ENCODE measurements around the gene MPRIP. TPM values are rescaled to one million over a fixed set of nuclear protein-coding genes. Genes with fewer than 3 reads are reported as not detected.

Gene MPRIP
- total RNA-seq, 1 donor from 2014 or later, result 863 TPM

DNA sequence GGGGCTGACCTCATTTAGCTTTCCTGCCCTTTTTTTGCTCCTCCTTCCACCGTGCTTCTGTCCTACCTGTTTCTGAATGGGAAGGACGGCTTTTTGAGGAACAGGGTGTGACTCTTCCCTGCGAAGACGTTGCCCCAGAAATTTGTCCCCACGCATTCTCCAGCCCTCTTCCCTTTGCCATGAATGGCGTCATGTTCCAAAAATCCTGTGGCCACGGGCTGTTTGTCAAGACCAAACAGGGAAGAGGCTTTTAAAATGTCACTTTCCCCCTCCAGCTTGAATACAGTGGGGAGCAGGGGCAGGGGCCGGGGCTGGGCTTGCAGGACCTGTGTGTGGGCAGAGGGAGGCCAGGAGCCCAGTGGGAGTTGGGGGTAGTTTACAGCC is 13.9 kb downstream of the MPRIP start:
- Mint-ChIP-seq H3K27me3 (ENCODE audit: unreplicated experiment) (no peaks in the 10 kb centered on the region), H3K9me3 (ENCODE audit: unreplicated experiment) (peaks cover 7% of the 10 kb centered on the region), H3K4me3 (ENCODE audit: unreplicated experiment) (no peak overlapping the region), H3K27ac (ENCODE audit: unreplicated experiment) (peak overlapping the region; percentile 85), H3K36me3 (ENCODE audit: unreplicated experiment) (no peaks in the 10 kb centered on the region), H3K4me1 (ENCODE audit: low read depth, unreplicated experiment) (peaks cover 74% of the 10 kb centered on the region)
- TF ChIP-seq, protein P1, sequence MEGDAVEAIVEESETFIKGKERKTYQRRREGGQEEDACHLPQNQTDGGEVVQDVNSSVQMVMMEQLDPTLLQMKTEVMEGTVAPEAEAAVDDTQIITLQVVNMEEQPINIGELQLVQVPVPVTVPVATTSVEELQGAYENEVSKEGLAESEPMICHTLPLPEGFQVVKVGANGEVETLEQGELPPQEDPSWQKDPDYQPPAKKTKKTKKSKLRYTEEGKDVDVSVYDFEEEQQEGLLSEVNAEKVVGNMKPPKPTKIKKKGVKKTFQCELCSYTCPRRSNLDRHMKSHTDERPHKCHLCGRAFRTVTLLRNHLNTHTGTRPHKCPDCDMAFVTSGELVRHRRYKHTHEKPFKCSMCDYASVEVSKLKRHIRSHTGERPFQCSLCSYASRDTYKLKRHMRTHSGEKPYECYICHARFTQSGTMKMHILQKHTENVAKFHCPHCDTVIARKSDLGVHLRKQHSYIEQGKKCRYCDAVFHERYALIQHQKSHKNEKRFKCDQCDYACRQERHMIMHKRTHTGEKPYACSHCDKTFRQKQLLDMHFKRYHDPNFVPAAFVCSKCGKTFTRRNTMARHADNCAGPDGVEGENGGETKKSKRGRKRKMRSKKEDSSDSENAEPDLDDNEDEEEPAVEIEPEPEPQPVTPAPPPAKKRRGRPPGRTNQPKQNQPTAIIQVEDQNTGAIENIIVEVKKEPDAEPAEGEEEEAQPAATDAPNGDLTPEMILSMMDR (IDR thresholded peaks at IDR 0.05; ENCODE audit: partially characterized antibody, unreplicated experiment), result no peak
- DNase-seq, result peak; percentile 15

DNA sequence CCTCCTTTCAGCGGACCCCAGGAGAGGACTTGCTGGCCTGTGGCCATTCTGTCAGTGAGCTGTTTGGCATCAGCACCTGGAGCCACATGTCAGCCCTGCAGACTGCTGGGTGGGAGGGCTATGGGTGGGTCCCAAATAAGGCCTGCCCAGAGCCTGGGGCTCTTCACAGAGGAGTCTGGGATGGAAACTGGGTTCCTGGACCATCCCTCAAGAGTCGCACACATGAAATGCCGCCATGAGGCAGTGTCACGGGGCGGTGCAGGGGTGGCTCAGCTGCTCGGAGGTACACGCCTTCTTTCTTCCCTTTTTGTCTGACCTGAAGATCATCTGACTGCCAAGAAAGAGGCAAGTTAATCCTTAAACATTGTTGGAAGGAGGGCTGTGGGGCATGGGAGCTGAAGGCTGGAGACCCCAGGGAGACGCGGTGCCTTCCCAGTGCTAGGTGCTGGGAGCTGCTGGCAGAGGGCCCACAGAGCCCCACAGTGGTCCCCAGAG is 14.8 kb downstream of the MPRIP start:
- peak; percentile 19 for DNase-seq
- TF ChIP-seq, protein P1 (IDR thresholded peaks at IDR 0.05; ENCODE audit: partially characterized antibody, unreplicated experiment), result no peak
- peaks cover 7% of the 10 kb centered on the region for H3K9me3 Mint-ChIP-seq (ENCODE audit: unreplicated experiment)
- peak overlapping the region; percentile 64 for H3K27ac Mint-ChIP-seq (ENCODE audit: unreplicated experiment)
- H3K27me3 Mint-ChIP-seq (ENCODE audit: unreplicated experiment), result peaks cover under 1% of the 10 kb centered on the region
- H3K36me3 Mint-ChIP-seq (ENCODE audit: unreplicated experiment), result no peaks in the 10 kb centered on the region
- peaks cover 68% of the 10 kb centered on the region for H3K4me1 Mint-ChIP-seq (ENCODE audit: low read depth, unreplicated experiment)
- peak overlapping the region; percentile 71 for H3K4me3 Mint-ChIP-seq (ENCODE audit: unreplicated experiment)

DNA sequence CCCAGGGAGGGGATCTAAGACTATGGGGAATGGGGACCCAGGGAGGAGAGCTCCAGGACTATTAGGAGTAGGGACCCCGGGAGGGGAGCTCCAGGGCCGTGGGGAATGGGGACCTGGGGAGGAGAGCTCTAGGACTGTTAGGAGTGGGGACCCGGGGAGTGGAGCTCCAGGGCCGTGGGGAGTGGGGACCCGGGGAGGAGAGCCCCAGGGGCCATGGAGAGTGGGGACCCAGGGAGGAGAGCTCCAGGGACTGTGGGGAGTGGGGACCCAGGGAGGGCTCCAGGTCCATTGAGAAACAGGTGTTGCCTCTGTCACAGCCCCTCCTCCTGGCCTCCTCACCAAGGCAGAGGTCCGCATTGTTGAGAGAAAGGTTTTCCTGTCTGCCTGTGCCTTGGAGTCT is 16.0 kb downstream of the MPRIP start:
- Mint-ChIP-seq H3K4me1 (ENCODE audit: low read depth, unreplicated experiment) (peaks cover 71% of the 10 kb centered on the region), H3K27ac (ENCODE audit: unreplicated experiment) (peak overlapping the region; percentile 72), H3K36me3 (ENCODE audit: unreplicated experiment) (no peaks in the 10 kb centered on the region), H3K27me3 (ENCODE audit: unreplicated experiment) (peaks cover 8% of the 10 kb centered on the region), H3K4me3 (ENCODE audit: unreplicated experiment) (no peak overlapping the region), H3K9me3 (ENCODE audit: unreplicated experiment) (peaks cover 7% of the 10 kb centered on the region)
- DNase-seq, result peak; percentile 12
- TF ChIP-seq, protein P1 (IDR thresholded peaks at IDR 0.05; ENCODE audit: partially characterized antibody, unreplicated experiment), result no peak

DNA sequence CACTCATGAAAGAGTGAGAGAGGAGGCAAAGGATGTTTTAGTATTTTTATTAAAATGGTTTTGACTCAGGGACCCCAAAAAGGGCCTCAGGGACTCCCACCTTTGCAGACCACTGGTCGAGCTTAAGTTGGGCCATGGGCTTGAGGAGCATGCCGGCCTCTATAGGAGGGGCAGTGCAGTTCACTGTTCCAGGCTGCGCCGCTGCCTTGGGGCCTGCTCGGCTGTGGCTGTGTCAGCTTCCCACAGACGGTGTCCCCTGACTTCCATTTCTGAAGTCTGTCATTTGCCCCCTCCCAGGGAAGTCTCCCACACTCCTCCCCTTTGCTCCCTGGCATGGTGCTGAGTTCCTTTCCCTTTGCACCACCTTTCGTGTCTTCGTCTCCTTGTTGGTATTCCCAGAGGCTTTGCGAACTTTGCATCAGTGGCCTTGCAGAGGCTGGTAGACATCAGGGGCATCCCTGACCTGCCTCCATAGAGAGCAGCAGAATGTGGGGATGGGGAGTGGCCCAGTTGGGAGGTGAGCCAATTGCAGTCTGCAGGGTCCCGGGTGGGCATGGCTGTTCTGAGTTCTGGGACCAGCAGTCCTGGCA is 17.1 kb downstream of the MPRIP start:
- H3K36me3 Mint-ChIP-seq (ENCODE audit: unreplicated experiment), result no peaks in the 10 kb centered on the region
- peaks cover 8% of the 10 kb centered on the region for H3K9me3 Mint-ChIP-seq (ENCODE audit: unreplicated experiment)
- H3K4me1 Mint-ChIP-seq (ENCODE audit: low read depth, unreplicated experiment), result peaks cover 65% of the 10 kb centered on the region
- no peak overlapping the region for H3K4me3 Mint-ChIP-seq (ENCODE audit: unreplicated experiment)
- H3K27me3 Mint-ChIP-seq (ENCODE audit: unreplicated experiment), result peaks cover 9% of the 10 kb centered on the region
- no peak overlapping the region for H3K27ac Mint-ChIP-seq (ENCODE audit: unreplicated experiment)
- TF ChIP-seq, protein P1 (IDR thresholded peaks at IDR 0.05; ENCODE audit: partially characterized antibody, unreplicated experiment), result no peak
- DNase-seq, result peak; percentile 11
